Measurements from ENCODE around the gene ADAMTSL5.

- TF ChIP-seq SP1 (IDR thresholded peaks at IDR 0.05) (no peak), ATF3 (IDR thresholded peaks at IDR 0.05) (no peak), ZBTB33 (IDR thresholded peaks at IDR 0.05) (no peak), CTCF (IDR thresholded peaks at IDR 0.05; ENCODE audit: low read depth, low read length, missing input control) (no peak), JUND (IDR thresholded peaks at IDR 0.05) (no peak), YY1 (IDR thresholded peaks at IDR 0.05) (no peak)
Observed at GRCh38 chr19:1505991-1506881, 6.6 kb downstream of the ADAMTSL5 start.

All from liver (tissue), 3 donors.